ENCODE data around the gene CD34.

DNA sequence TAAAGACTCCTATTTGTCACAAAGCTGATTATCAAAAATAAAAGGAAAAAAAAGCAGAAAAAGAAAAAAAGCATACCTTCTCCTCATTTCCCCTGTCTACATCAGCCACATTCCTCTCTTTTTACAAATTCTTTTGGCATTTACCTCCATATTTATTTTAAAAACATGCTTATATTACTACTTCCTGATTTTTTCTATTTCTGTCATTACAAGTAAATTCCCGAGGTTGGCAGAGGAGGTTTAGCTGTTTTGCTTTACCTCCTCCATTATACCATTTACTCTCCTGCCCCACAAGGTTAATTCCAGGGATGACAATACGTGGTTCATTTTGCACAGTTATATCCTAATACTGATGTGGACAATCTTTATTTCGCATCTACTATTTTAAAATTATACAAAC is 26.3 kb upstream of the CD34 start:
- no peak for TF ChIP-seq CTCF (conservative IDR thresholded peaks at IDR 0.05; ENCODE audit: low read depth, low read length)
- no peak for TF ChIP-seq EZH2 (IDR thresholded peaks at IDR 0.05; ENCODE audit: low read length, unreplicated experiment)
- TF ChIP-seq EZH2phosphoT487 (IDR thresholded peaks at IDR 0.05; ENCODE audit: borderline replicate concordance, low read length) = no peak
